Measurements from ENCODE around the gene PEF1. TPM values are rescaled to one million over a fixed set of nuclear protein-coding genes. Genes with fewer than 3 reads are reported as not detected.

PEF1 gene
- polyA plus RNA-seq, 1 donor = 69.0 TPM

GRCh38 chr1:31655756-31656155 lies 11.1 kb upstream of the PEF1 start:
- no peak for DNase-seq

GRCh38 chr1:31655104-31655503 lies 10.4 kb upstream of the PEF1 start:
- DNase-seq = no peak

DNA sequence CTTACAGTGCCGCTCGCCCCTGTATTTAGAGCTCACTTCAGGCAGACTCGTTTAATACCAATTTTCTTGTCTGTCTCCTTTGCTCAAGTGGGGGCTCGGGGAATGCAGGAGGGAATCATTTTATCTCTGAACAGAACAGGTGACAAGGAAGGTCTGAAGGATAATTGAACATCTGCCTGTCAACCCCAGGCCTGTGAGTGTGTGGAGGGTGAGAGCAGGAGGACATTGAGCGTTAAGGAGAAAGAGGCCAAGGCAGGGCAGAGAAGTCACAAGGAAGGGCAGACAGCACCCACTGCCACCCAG lies 9.7 kb upstream of the PEF1 start:
- DNase-seq = no peak

GRCh38 chr1:31653717-31654473 lies 9.2 kb upstream of the PEF1 start:
- no peak for DNase-seq

- no peak for DNase-seq
These were observed 8.3 kb upstream of the PEF1 start for GRCh38 chr1:31652891-31653499.

DNA sequence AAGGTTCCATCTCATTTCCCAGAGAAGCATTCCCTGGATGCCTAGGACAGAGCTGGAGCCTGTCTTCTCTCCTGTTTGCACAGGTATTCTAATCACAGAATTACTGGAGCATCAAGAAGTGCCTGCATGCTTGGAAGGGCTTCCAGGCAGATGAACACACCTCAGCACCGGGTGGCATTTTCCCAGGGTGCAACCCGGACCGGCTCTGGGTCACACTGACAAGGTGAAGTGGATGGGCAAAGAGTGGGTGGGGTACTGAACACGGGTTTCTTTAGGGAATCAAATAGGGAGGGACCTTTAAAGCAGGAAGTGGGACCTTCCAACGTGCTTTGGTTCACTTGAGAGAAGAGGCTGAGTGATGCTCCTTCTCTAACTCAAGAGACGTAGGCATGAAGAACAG lies 7.1 kb upstream of the PEF1 start:
- no peak for DNase-seq

DNA sequence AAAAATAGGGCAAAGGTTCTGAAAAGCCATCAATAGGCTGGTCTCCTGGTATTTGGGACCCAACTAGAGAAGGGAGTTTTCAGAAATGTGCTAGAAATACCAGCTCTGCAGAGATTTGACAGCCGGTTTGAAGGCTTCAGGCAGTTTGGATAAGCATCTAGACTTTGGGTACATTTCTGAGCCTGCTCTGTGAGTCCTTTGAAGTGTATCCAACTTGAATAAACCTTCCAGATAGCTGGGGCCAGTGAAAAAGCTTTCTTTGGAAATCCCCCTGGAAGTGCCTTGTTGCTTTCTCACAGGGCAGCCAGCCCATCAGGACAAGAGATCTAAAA lies 6.4 kb upstream of the PEF1 start:
- no peak for DNase-seq

- DNase-seq = no peak
These were observed 5.7 kb upstream of the PEF1 start for GRCh38 chr1:31650161-31651088.

GRCh38 chr1:31648641-31649357 lies 4.1 kb upstream of the PEF1 start:
- no peak for DNase-seq

- DNase-seq = no peak
These were observed 3.5 kb upstream of the PEF1 start for GRCh38 chr1:31648190-31648589.

- no peak for DNase-seq
These were observed 2.4 kb upstream of the PEF1 start for GRCh38 chr1:31647106-31647505.

DNA sequence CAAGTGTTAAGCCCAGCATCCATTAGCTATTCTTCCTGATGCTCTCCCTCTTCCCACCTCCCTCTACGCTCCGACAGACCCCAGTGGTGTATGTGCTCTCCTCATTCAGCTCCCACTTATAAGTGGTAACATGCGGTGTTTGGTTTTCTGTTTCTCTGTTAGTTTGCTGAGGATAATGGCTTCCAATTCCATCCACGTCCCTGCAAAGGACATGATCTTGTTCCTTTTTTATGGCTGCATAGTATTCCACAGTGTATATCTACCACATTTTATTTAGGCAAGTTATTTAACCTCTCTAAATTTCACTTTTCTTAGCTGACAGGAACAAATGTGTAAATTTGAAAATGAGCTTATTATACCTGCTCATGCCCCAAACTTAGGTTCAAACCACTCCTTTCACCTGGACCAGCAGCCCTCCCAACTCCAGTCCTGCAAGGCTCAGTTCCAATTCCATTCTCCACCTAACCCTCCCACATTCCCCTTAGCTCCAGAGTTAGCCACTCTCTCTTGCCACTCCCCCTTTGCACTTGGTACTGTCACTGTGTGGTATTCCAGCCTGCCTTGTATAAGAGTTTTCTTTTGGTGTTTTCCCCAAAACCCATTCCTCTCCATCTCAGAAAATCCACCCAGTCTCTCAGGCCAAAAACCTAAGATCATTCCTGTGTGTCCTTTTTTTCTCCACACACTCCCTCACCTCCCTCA lies 1.7 kb upstream of the PEF1 start:
- no peak for DNase-seq

GRCh38 chr1:31645274-31645568 lies 545 bp upstream of the PEF1 start:
- no peak for DNase-seq

- no peak for DNase-seq
These were observed 608 bp downstream of the PEF1 start for GRCh38 chr1:31643976-31644559.

DNA sequence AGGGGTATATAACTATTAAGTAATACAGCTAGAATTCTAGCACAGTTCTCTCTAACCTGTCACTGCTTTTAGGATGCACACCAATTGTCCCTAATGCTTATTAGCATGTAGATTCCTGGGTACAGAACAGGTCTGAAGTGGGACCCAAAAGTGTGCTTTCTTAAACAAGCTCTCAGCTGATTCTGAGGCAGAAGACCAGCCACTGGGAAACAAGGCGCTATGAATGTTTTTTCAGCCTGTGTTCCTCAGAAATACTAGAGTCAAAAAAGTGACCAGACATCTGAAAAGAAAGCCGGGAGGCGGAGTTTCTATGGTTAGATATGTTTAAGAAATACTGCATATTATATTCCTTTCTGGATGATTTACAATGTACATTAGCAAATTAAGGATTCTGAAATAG lies 1.8 kb downstream of the PEF1 start:
- DNase-seq = no peak

GRCh38 chr1:31642366-31642765 lies 2.3 kb downstream of the PEF1 start:
- no peak for DNase-seq

GRCh38 chr1:31640964-31641363 lies 3.7 kb downstream of the PEF1 start:
- no peak for DNase-seq

DNA sequence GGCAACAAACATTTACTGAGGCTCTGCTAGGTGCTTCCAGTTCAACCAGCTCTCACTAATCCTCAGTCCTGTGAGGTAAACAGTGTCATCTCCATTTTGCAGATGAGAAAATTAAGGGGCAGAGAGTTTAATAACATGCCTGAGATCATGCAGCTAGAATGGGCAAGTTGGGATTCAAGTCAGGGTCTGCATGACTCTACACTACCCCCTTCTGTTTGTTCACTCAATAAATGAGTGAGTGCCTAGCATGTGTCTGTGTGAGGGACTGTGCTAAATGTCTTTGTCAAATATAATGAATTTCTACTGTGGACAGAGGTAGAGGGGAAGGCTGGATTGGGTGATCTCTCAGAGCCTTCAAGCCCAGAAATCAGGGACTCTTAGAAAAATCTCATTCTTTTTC lies 4.5 kb downstream of the PEF1 start:
- DNase-seq = no peak

GRCh38 chr1:31639543-31639942 lies 5.1 kb downstream of the PEF1 start:
- DNase-seq = no peak

- no peak for DNase-seq
These were observed 6.6 kb downstream of the PEF1 start for GRCh38 chr1:31637915-31638673.

DNA sequence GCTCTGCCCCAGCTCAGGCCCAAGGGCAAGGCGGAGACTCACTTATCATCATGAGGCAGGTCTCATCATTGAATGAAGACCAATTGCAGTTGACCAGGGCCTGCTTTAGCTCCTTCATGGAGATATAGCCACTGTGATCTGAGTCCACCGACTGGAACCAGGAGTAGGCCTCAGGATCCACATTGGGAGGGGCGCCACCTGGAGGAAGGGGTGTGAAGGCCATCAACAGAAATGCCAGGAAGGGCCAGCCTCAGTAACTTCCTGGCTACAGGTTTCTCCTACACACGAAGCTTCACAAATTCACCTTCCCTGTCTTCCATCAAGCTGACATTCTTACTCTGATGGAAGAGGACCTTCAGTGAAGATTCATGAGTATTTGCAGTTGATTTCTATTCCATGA lies 11.6 kb downstream of the PEF1 start:
- no peak for DNase-seq
